ENCODE results near the gene PRODH.
"Not testable (repeated sequence)": the region's sequence is repeated elsewhere in the genome, so short reads cannot be mapped to it uniquely, and the experiment has no call there.

The PRODH gene

DNA sequence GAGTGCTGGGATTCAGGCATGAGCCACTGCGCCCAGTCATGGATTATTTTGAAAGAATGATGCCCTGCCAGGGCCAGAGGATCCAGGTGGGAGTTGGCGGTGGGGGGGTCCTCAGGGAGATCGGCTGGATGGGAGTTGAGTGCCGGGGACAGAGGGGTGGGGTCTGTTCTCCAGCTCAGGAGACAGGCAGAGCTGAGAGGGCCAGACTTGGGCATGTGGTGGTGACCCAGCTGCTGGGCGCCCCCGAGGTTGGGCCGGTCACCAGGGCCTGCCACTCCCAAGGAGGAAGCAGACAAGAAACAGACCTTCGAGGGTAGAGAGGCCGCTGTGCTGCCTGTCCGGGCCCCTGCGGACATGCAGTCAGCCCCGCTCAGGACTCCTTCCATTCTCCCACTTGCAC lies 11.8 kb upstream of the PRODH start:
- CTCF ChIA-PET: no interaction called here
- POLR2A ChIA-PET (ENCODE audit: low non-redundant PET): no interaction called here

DNA sequence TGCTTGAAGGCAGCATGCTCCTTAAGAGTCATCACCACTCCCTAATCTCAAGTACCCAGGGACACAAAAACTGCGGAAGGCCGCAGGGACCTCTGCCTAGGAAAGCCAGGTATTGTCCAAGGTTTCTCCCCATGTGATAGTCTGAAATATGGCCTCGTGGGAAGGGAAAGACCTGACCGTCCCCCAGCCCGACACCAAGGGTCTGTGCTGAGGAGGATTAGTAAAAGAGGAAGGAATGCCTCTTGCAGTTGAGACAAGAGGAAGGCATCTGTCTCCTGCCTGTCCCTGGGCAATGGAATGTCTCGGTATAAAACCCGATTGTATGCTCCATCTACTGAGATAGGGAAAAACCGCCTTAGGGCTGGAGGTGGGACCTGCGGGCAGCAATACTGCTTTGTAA lies 11.0 kb upstream of the PRODH start:
- CTCF ChIA-PET; POLR2A ChIA-PET (ENCODE audit: low non-redundant PET); H3K27ac ChIP-seq: not testable (repeated sequence)

More for the DNA sequence above, 11.8 kb upstream of the PRODH start:
- no peak overlapping the region for H3K27ac ChIP-seq
- DNase-seq (ENCODE audit: low spot score): no peak
- TF ChIP-seq CTCF (conservative IDR thresholded peaks at IDR 0.05; ENCODE audit: low read depth): no peak

DNA sequence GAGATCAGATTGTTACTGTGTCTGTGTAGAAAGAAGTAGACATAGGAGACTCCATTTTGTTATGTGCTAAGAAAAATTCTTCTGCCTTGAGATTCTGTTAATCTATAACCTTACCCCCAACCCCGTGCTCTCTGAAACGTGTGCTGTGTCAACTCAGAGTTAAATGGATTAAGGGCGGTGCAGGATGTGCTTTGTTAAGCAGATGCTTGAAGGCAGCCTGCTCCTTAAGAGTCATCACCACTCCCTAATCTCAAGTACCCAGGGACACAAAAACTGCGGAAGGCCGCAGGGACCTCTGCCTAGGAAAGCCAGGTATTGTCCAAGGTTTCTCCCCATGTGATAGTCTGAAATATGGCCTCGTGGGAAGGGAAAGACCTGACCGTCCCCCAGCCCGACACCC lies 2.6 kb upstream of the PRODH start:
- CTCF ChIA-PET; DNase-seq (ENCODE audit: low spot score); H3K27ac ChIP-seq; POLR2A ChIA-PET (ENCODE audit: low non-redundant PET): not testable (repeated sequence)

More for the DNA sequence above, 11.0 kb upstream of the PRODH start:
- not testable (repeated sequence) for DNase-seq (ENCODE audit: low spot score)

DNA sequence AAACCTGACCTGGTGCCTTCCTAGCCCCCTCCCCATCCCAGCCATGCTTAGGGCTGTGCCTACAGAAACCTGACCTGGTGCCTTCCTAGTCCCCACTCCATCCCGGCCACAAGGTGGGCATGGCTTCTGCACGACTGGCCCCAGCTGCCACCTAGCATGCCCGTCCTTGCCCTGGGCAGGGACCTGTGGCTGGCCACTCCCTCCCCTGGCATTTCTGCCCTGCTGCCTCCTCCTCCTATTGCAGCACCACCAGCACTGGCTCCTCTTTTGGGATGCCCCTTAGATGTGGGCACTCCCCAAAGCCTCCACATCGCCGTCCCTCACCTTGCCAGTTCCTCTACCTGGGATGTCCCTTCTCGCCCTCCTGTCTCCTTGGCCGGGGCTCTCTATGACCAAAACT lies 1.4 kb downstream of the PRODH start:
- DNase-seq (ENCODE audit: low spot score); CTCF ChIA-PET; POLR2A ChIA-PET (ENCODE audit: low non-redundant PET); H3K27ac ChIP-seq: not testable (repeated sequence)

DNA sequence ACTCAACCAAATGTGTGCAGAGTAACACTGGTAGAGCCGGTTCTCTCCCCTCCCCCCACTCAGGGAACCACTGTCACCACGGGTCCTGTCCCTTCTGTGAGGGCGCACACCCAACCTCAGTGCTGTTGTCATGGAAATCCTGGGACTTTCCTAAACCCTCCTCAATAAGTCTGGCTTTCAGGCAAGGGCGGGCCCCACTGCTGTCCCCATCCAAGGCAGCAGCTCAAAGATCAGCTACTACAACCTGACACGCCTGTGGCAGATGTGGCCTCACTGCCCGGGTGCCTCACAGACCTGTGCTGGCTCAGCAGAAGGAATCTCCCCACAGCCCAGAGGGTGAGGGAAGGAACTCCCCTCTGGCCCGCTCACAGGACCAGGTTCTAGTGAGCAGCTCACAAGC lies 2.2 kb downstream of the PRODH start:
- CTCF ChIA-PET: interaction anchor here (1.0 kb wide), 1 partner anchor 25 kb away, joined by 3 read pairs; no protein-coding TSS in a partner anchor
- no peak for DNase-seq (ENCODE audit: low spot score)
- POLR2A ChIA-PET (ENCODE audit: low non-redundant PET): interaction anchor here (0.7 kb wide), 1 partner anchor 165 kb away, joined by 3 read pairs; no protein-coding TSS in a partner anchor
- H3K27ac ChIP-seq: no peak overlapping the region
- no peak for TF ChIP-seq CTCF (conservative IDR thresholded peaks at IDR 0.05; ENCODE audit: low read depth)

GRCh38 chr22:18931905-18932652 lies 4.0 kb downstream of the PRODH start:
- TF ChIP-seq CTCF (conservative IDR thresholded peaks at IDR 0.05; ENCODE audit: low read depth): no peak
- ChIA-PET POLR2A (ENCODE audit: low non-redundant PET) (no interaction called here), CTCF (no interaction called here)
- no peak for DNase-seq (ENCODE audit: low spot score)
- H3K27ac ChIP-seq: no peak overlapping the region

- H3K27ac ChIP-seq: no peak overlapping the region
- TF ChIP-seq CTCF (conservative IDR thresholded peaks at IDR 0.05; ENCODE audit: low read depth): no peak
- CTCF ChIA-PET: interaction anchor here (1.6 kb wide), 1 partner anchor 65 kb away, joined by 3 read pairs; no protein-coding TSS in a partner anchor
- POLR2A ChIA-PET (ENCODE audit: low non-redundant PET): no interaction called here
- DNase-seq (ENCODE audit: low spot score): no peak
Observed at GRCh38 chr22:18929459-18929858, 6.6 kb downstream of the PRODH start.

DNA sequence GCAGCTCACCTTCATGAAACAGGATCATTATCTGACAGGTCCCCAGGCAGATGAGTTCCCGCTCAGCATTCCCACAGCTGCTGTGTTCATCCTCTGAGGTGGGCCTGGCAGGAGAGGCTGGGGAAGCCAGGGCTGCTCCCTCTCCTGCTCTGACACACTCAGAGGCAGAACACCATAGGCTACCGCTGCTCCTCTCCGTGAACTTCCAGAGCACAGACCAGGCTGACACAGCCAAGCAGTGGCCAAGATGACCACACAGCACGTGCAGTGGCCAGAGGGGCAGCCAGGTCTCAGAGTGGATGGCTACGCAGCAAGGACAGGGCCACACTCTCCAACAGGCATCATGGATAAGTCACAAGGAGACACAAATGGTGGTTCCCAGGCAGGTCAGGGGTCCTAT lies 8.5 kb downstream of the PRODH start:
- DNase-seq (ENCODE audit: low spot score): no peak
- no peak for TF ChIP-seq CTCF (conservative IDR thresholded peaks at IDR 0.05; ENCODE audit: low read depth)
- CTCF ChIA-PET: no interaction called here
- H3K27ac ChIP-seq: no peak overlapping the region
- POLR2A ChIA-PET (ENCODE audit: low non-redundant PET): no interaction called here
